OCI-LY7 (cell line): ENCODE data around the gene SRSF7. TPM values are rescaled to one million over a fixed set of nuclear protein-coding genes. Genes with fewer than 3 reads are reported as not detected.
"Not testable (repeated sequence)": the region's sequence is repeated elsewhere in the genome, so short reads cannot be mapped to it uniquely, and the experiment has no call there.

Experiments
- BruUV-seq: library from RNA; stranded (reverse); fragments of 400-500 nt; replicated peaks from 2 replicates; lab custom pipeline; 2021; lab: Mats Ljungman, UMichigan
- CTCF ChIA-PET: fragments of 300-600 bp; sonication (Branson Sonifier 250); formaldehyde crosslinking; loops from one replicate; lab custom pipeline; 2022; ENCODE audit warnings: antibody characterized with exemption; ENCODE audit not compliant: unreplicated experiment; lab: Charles Lee
- POLR2A ChIA-PET: fragments of 300-600 bp; sonication (Branson Sonifier 250); formaldehyde crosslinking; loops from one replicate; lab custom pipeline; 2022; ENCODE audit warnings: antibody characterized with exemption; lab: Charles Lee
- DNase-seq: peaks from one replicate; pipeline ENCODE4 v3.0.0-alpha.2; 2015; ENCODE audit warnings: low spot score
- H2AFZ ChIP-seq: fragments of 200-600 bp; sonication (generic), shearing (Covaris generic); 2 replicates; pipeline ENCODE4 v1.6.1; 2014; ENCODE audit warnings: mild to moderate bottlenecking, antibody characterized with exemption, low read length, moderate library complexity
- H3K27ac ChIP-seq: fragments of 200-600 bp; sonication (generic); 2 replicates; pipeline ENCODE4 v1.5.1; 2014; ENCODE audit warnings: mixed run types, low read depth, mild to moderate bottlenecking, moderate library complexity, low read length, inconsistent platforms; ENCODE audit not compliant: poor library complexity, severe bottlenecking
- H3K36me3 ChIP-seq: fragments of 200-600 bp; sonication (generic); 2 replicates; pipeline ENCODE4 v1.6.1; 2014; ENCODE audit warnings: mild to moderate bottlenecking, antibody characterized with exemption, low read length, moderate library complexity, mixed read lengths; ENCODE audit not compliant: insufficient read depth
- H3K4me1 ChIP-seq: fragments of 200-600 bp; sonication (generic); 2 replicates; pipeline ENCODE4 v1.5.1; 2014; ENCODE audit warnings: mild to moderate bottlenecking, low read length; ENCODE audit not compliant: insufficient read depth, poor library complexity, severe bottlenecking
- H3K4me2 ChIP-seq: fragments of 200-600 bp; sonication (generic); 2 replicates; pipeline ENCODE4 v1.6.1; 2014; ENCODE audit warnings: mild to moderate bottlenecking, low read length
- H3K4me3 ChIP-seq: fragments of 200-600 bp; sonication (generic); 2 replicates; pipeline ENCODE4 v1.5.1; 2014; ENCODE audit warnings: mild to moderate bottlenecking, low read depth, low read length; ENCODE audit not compliant: poor library complexity, severe bottlenecking
- H3K79me2 ChIP-seq: fragments of 200-600 bp; sonication (generic); 2 replicates; pipeline ENCODE4 v1.6.1; 2016; ENCODE audit warnings: low read depth, mild to moderate bottlenecking, low read length, moderate library complexity, mixed read lengths; ENCODE audit not compliant: insufficient read depth
- H3K9me2 ChIP-seq: fragments of 200-600 bp; sonication (generic); 2 replicates; pipeline ENCODE4 v1.6.1; 2016; ENCODE audit warnings: mild to moderate bottlenecking, low read length, mixed read lengths; ENCODE audit not compliant: insufficient read depth
- H3K9me3 ChIP-seq: fragments of 200-600 bp; sonication (generic); 2 replicates; pipeline ENCODE4 v1.6.1; 2014; ENCODE audit warnings: mild to moderate bottlenecking, mixed run types, low read length, mixed read lengths
- H4K20me1 ChIP-seq: fragments of 200-600 bp; sonication (generic); 2 replicates; pipeline ENCODE4 v1.6.1; 2014; ENCODE audit warnings: mild to moderate bottlenecking, antibody characterized with exemption, low read length, moderate library complexity, mixed read lengths; ENCODE audit not compliant: insufficient read depth
- EZH2phosphoT487 ChIP-seq: fragments of 200-600 bp; sonication (generic); IDR thresholded peaks from 2 replicates; pipeline ENCODE4 v1.6.1; 2018; ENCODE audit warnings: low read depth, borderline replicate concordance, mild to moderate bottlenecking, mixed run types, antibody characterized with exemption, low read length, moderate library complexity, mixed read lengths
- intact Hi-C: fragments of 100-400 bp; cut with micrococcal nuclease; formaldehyde crosslinking; loops from one replicate; pipeline ENCODE4 v1.10.0; 2022; ENCODE audit not compliant: unreplicated experiment
- total RNA-seq, 2 experiments: library from RNA; depleted of rRNA in 1 of 2; stranded (reverse); fragments of >200 nt in 1 of 2; shearing (Covaris generic) in 1 of 2; gene quantifications; 2 replicates each; pipeline ENCODE4 v1.2.3, GENCODE V29; 2014 to 2022
- TF ChIP-seq, protein P1 (sequence below): fragments of 200-600 bp; sonication (generic); conservative IDR thresholded peaks from 2 replicates; pipeline ENCODE4 v1.5.1; 2014; ENCODE audit warnings: mild to moderate bottlenecking, antibody characterized with exemption, low read length, moderate library complexity, mixed read lengths

SRSF7 gene
- total RNA-seq, 2 experiments from 2014 or later, result 320 to 337 TPM

DNA sequence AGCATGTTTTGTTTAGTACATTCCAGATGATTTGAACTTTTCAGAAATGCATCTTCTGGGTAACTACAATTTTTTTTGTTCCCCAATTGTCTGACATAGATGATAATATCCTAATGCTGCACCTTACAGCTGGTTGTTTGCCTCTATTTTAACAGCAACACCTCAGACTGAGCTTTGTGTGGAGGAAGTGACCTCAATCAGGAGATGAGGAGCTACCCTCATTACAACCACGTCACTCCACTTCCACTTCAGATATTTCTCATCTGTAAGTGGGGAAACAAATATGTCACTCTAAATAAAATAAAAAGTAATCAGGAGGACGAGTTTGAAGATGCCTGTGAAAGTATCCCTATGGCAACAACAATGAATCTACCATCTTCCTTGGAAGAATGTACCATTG lies 12.1 kb upstream of the SRSF7 start:
- no peaks in the 10 kb centered on the region for H3K9me3 ChIP-seq
- H3K27ac ChIP-seq, result no peak overlapping the region
- H3K4me2 ChIP-seq, result no peak overlapping the region
- POLR2A ChIA-PET, result interaction anchor here (0.6 to 3.2 kb wide), 4 partner anchors 12 to 117 kb away, joined by 3 to 16 read pairs (median 4); partner anchors contain the start of gene SRSF7
- H3K4me1 ChIP-seq, result no peaks in the 10 kb centered on the region
- BruUV-seq, result no TSS peak
- DNase-seq, result no peak
- H4K20me1 ChIP-seq, result no peaks in the 10 kb centered on the region
- no peaks in the 10 kb centered on the region for H3K36me3 ChIP-seq
- no peaks in the 10 kb centered on the region for H3K79me2 ChIP-seq
- no peak overlapping the region for H2AFZ ChIP-seq
- no peaks in the 10 kb centered on the region for H3K9me2 ChIP-seq
- intact Hi-C loops, result no loop called here
- no peak overlapping the region for H3K4me3 ChIP-seq
- no peak for TF ChIP-seq EZH2phosphoT487
- TF ChIP-seq, protein P1, sequence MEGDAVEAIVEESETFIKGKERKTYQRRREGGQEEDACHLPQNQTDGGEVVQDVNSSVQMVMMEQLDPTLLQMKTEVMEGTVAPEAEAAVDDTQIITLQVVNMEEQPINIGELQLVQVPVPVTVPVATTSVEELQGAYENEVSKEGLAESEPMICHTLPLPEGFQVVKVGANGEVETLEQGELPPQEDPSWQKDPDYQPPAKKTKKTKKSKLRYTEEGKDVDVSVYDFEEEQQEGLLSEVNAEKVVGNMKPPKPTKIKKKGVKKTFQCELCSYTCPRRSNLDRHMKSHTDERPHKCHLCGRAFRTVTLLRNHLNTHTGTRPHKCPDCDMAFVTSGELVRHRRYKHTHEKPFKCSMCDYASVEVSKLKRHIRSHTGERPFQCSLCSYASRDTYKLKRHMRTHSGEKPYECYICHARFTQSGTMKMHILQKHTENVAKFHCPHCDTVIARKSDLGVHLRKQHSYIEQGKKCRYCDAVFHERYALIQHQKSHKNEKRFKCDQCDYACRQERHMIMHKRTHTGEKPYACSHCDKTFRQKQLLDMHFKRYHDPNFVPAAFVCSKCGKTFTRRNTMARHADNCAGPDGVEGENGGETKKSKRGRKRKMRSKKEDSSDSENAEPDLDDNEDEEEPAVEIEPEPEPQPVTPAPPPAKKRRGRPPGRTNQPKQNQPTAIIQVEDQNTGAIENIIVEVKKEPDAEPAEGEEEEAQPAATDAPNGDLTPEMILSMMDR, result no peak
- CTCF ChIA-PET, result no interaction called here

DNA sequence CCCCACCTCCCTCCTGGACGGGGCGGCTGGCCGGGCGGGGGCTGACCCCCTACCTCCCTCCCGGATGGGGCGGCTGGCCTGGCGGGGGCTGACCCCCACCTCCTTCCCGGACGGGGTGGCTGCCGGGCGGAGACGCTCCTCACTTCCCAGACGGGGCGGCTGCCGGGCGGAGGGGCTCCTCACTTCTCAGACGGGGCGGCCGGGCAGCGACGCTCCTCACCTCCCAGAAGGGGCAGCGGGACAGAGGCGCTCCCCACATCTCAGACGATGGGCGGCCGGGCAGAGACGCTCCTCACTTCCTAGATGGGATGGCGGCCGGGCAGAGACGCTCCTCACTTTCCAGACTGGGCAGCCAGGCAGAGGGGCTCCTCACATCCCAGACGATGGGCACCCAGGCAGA lies 4.7 kb upstream of the SRSF7 start:
- Histone ChIP-seq H3K4me1 (peaks cover 21% of the 10 kb centered on the region), H3K79me2 (peaks cover 13% of the 10 kb centered on the region)
- POLR2A ChIA-PET, H2AFZ ChIP-seq, H4K20me1 ChIP-seq, H3K27ac ChIP-seq, H3K9me3 ChIP-seq, H3K4me2 ChIP-seq, intact Hi-C loops, DNase-seq, H3K36me3 ChIP-seq, H3K9me2 ChIP-seq, BruUV-seq, H3K4me3 ChIP-seq, CTCF ChIA-PET: not testable (repeated sequence)

DNA sequence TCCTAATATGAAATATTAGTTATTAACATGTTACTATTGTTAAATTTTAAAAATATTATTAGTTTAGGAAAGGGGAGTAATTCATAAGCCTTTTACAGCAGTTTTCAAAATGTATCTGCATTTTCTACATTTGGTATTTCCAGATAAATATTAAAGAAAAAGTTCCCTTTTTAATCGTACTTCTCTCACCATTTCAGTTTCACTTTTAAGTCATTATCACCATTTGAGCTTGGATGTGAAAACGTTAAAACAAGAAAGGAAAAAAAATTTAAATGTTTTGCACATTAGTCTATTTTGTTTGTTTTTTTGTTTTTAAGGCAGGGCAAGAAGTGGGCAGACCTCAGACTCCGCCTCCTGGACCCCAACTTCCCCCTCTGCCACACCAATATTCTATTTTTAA lies 3.3 kb upstream of the SRSF7 start:
- Histone ChIP-seq H3K4me2 (peak overlapping the region; percentile 49), H3K27ac (no peak overlapping the region), H3K4me3 (peak overlapping the region; percentile 40), H4K20me1 (peaks cover 9% of the 10 kb centered on the region), H3K9me3 (no peaks in the 10 kb centered on the region), H3K4me1 (peaks cover 21% of the 10 kb centered on the region), H3K9me2 (no peaks in the 10 kb centered on the region), H2AFZ (peak overlapping the region; percentile 61), H3K79me2 (peaks cover 27% of the 10 kb centered on the region), H3K36me3 (peaks cover 16% of the 10 kb centered on the region)
- no TSS peak for BruUV-seq
- DNase-seq, result no peak
- TF ChIP-seq EZH2phosphoT487, result no peak
- intact Hi-C loops, result loop anchor here (5.0 kb wide), 1 partner anchor 368 kb away; the partner anchor contains the start of gene SOS1
- ChIA-PET CTCF (no interaction called here), POLR2A (interaction anchor here (0.6 to 1.5 kb wide), 4 partner anchors 10 to 22 kb away, joined by 3 to 4 read pairs (median 4); no protein-coding TSS in a partner anchor)
